Ovary (tissue), 3 donors: ENCODE data around the gene GLP1R.

Experiments
- EP300 ChIP-seq: sonication (generic); formaldehyde crosslinking; IDR thresholded peaks from one replicate; pipeline ENCODE4 v1.6.1; 2017; ENCODE audit warnings: antibody characterized with exemption
- POLR2A ChIP-seq: fragments of 450-650 bp; IDR thresholded peaks from one replicate; pipeline ENCODE4 v1.6.1; 2017; ENCODE audit warnings: antibody characterized with exemption, mild to moderate bottlenecking, moderate library complexity
- TF ChIP-seq, protein P1 (sequence below), 3 donors: fragments of 450-650 bp in 2 of 3; fragments of 200-600 bp in 1 of 3; IDR thresholded peaks; one replicate each; pipeline versions ENCODE4 v1.5.1 to v1.8.0; 2016 to 2022; ENCODE audit warnings: antibody characterized with exemption in 3 of 3, mild to moderate bottlenecking in 1 of 3
- donor health status: DM: no; HTN: no; CAD: no.

DNA sequence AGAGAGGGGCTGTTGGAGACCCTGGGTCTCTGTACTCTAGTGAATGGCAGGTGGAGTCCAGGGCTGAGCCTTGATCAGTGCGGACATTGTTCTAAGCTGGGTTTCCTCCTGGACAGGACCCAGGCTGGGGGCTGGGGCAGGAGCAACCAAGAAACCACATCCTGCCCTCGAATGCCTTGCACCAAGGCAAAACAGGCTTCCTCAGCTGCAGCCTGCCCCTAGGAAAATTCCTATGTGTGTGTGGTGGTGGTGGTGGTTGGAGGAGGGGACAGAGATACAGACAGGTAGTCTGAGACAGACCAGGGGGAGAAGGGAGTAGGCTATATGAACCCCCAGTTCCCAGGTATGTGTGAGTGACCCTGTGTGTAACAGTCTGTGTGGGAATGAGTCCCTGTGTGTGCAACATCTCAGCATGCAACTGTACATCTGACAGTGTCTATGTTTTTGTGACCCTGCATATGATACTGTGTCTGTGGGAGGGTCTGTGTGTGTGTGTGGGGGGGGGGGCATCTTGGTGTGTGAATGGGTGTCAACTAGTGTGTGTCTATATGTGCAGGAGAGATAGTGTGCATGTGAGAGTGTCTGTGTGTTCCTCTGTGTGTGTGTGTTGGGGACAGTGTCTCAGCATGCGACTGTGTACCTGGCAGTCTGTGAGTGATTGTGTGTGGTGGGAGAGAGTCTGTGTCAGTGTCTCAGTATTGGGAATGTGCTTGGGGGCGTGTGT, 3.0 kb downstream of the GLP1R start:
- TF ChIP-seq, protein P1, sequence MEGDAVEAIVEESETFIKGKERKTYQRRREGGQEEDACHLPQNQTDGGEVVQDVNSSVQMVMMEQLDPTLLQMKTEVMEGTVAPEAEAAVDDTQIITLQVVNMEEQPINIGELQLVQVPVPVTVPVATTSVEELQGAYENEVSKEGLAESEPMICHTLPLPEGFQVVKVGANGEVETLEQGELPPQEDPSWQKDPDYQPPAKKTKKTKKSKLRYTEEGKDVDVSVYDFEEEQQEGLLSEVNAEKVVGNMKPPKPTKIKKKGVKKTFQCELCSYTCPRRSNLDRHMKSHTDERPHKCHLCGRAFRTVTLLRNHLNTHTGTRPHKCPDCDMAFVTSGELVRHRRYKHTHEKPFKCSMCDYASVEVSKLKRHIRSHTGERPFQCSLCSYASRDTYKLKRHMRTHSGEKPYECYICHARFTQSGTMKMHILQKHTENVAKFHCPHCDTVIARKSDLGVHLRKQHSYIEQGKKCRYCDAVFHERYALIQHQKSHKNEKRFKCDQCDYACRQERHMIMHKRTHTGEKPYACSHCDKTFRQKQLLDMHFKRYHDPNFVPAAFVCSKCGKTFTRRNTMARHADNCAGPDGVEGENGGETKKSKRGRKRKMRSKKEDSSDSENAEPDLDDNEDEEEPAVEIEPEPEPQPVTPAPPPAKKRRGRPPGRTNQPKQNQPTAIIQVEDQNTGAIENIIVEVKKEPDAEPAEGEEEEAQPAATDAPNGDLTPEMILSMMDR (IDR thresholded peaks at IDR 0.05), result no peak
- TF ChIP-seq POLR2A (no peak), EP300 (no peak)
